ENCODE data around the gene AMDHD1. TPM values are rescaled to one million over a fixed set of nuclear protein-coding genes. Genes with fewer than 3 reads are reported as not detected.

Gene AMDHD1
- total RNA-seq: 0.42 TPM
- long read RNA-seq, partial matches to known transcripts: 0 of 2 reads
- long read RNA-seq, other reads (novel, unspliced or antisense): 0 of 2 reads

DNA sequence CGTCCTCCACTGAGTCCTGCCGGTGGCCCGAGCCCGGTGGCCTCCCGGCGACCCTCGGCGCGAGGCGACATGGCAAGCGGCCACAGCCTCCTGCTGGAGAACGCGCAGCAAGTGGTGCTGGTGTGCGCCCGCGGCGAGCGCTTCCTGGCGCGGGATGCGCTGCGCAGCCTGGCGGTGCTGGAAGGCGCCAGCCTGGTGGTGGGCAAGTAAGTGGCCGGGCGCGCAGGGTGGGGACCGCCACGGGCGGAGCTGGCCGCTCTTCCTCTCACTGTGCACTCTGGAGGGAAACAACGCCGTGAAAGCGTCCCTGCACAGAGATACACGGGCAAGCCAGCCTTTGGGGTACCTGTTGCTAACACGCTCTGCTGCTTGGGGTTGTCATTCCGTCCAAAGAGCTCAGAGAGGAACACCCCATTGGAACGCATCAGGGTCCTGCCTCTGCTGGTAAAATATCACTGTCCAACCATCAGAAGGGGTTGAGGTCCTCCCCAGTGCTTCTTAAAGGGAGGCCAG is at the start of gene AMDHD1:
TSS of gene AMDHD1 (plus strand) at position 2 of the 513 bp plus-strand sequence. CDS start at position 70, 68 bp downstream.
- DNase-seq (ENCODE audit: low spot score): peak; percentile 90

DNA sequence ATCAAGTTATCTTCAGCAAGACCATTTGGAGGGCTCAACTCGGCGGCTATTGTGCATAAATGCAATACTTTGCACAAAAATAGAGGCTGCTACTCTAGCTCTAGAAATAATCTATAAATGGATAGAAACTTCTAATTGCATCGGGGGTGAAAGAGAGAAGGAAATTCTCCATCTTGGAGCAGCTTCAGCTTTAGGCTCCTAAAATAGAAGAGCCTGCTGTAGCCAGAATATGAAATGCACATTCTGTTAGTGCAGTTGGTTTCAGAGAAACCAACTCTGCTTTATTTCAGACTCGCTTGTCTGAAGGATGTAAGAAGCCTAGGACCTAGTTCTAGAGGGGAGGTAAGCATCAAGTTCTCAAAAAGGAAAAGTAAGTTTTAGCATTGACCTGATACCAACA is 46.3 kb upstream of the AMDHD1 start:
- DNase-seq (ENCODE audit: low spot score): no peak

GRCh38 chr12:95898081-95898480 is 45.0 kb upstream of the AMDHD1 start:
- DNase-seq (ENCODE audit: low spot score): no peak

DNA sequence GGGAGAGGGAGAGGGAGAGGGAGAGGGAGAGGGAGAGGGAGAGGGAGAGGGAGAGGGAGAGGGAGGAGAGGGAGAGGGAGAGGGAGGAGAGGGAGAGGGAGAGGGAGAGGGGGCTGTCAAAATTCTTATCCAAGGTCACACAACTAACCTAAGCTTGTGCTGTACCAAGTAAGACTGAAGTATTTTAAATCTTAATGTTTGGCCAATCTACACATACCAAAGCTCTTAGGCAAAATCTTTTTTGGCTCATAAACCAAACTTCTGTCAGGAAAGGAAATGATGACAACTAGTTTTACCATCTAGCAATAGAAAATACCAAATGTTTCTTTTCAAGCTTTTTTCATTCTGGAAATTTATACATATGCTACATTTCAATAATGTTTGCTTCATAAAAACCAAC is 34.6 kb upstream of the AMDHD1 start:
- no peak for DNase-seq (ENCODE audit: low spot score)

DNA sequence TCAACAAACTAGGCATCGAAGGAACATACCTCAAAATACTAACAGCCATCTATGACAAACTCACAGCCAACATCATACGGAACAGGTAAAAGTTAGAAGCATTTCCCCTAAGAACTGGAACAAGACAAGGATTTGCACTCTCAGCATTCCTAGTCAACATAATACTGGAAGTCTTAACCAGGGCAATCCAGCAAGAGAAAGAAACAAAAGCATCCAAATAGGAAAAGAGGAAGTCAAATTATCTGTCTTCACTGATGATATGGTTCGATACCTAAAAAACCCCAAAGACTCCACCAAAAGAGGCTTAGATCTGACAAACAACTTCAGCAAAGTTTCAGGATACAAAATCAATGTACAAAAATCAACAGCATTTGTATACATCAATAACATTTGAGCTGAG is 33.3 kb upstream of the AMDHD1 start:
- no peak for DNase-seq (ENCODE audit: low spot score)

DNA sequence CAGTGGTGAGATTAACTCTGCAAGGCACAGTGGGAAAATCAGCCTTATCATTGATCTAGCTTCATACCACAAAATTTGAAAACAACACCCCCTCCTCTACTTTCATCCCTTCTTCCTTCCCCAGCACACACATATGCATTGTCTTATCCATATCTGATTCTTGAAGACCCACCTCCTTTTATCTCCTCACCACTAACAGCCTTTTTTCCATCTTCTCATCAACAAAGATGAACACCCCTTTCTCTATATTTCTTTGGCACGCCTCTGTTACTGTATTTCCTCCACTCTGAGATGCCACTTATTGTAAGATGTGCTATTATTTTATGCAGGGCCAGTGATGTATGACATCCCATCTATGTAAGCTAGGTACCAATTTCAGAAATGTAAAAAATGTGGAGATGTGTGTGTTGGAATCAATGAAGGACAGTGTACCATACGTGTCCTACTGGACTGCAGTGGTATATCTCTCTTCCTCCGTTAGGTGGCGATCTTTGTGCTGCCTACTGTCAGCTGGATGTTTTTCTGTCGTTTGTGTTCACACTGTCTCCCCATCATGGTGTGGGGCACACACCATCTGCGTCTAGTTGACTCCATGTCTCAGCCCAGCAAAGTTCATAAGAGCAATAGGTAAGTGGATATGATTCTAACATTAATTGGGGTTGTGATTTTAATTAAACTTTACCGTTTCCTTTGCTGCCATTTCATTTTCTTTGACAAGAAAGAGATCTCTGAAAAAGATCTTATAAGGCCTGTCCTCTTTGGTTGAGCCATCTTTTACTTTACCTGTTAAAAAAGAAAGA is 24.7 kb upstream of the AMDHD1 start:
- DNase-seq (ENCODE audit: low spot score): no peak

DNA sequence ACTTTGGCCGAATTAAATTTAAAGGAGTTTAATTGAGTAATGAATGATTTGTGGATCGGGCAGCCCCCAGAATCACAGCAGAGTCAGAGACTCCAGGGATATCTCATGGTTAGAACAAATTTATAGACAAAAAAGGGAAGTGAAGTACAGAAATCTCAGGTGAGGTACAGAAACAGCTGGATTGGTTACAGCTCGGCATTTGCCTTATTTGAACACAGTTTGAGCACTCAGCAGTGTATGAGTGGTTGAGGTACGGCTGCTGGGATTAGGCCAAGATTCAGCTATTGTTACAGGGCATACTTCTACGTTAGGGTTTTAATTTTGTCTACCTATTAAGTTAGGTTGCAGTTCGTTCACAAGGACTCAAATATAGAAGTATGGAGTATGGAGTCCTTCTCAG is 24.0 kb upstream of the AMDHD1 start:
- no peak for DNase-seq (ENCODE audit: low spot score)

GRCh38 chr12:95922231-95922630 is 20.9 kb upstream of the AMDHD1 start:
- no peak for DNase-seq (ENCODE audit: low spot score)

DNA sequence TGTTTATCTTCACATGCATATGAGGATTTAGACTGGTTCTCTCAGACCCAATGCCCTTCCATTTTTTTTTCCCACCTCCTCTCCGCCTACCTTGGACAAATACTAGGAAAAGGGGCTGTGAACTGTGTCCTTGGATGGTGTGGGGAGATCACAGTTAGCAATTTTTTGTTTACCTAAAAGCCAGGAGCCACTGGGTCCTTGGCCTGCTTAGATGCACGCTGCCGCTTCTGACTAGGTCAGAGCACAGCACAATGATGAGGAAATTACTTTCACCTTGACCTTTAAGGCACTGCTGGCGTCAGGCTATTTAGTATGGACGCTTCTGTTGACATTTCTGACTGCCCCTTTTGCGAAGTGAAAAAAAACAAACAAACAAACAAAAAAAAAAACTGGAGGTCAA is 2.6 kb upstream of the AMDHD1 start:
- no peak for DNase-seq (ENCODE audit: low spot score)

- DNase-seq (ENCODE audit: low spot score): no peak
Observed at GRCh38 chr12:95942101-95942523, 1.0 kb upstream of the AMDHD1 start.

DNA sequence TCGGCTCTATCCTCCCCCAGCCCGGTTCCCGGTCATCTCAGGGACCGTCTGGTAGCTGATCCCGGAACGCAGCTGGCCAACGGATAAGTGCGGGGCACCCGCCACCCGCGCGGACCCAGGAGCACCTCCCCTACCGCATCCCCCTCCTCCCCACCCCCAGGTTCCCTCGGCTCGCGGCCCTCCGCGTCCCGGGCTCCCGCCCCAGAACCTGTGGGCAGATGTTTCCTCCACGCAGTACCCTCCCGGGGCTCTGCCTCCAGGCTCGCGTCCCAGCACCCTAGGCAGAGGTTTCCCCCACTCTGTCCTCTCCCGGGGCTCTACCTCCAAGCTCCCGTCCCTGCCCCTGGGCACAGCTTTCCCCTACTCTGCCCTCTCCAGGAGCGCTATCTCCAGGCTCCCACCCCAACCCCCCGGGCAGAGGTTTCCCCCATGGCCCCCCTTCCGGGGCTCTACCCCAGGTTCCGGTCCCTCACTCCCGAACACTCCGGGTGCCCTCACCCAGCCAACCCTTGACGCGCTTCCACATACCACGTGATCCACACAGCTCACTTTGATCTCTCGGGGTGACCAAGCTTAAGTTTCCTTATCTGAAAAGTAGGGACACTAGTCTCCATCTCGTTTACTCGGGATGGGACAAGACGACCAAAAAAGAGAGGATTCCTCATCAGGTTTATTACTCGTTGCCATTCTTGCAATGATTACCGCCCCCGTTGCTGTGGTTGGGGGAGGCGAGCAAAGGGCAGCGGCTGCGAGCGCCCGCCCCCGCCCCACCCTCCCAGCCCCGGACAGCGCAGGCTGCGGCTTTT is 404 bp upstream of the AMDHD1 start, which contains the start of gene CCDC38:
TSS of gene CCDC38 (minus strand) at position 91 of the 806 bp plus-strand sequence. CDS start 6,105 bp downstream, outside the sequence.
- peak; percentile 91 for DNase-seq (ENCODE audit: low spot score)

GRCh38 chr12:95944108-95944704 is 1.1 kb downstream of the AMDHD1 start:
- no peak for DNase-seq (ENCODE audit: low spot score)

- no peak for DNase-seq (ENCODE audit: low spot score)
Observed at GRCh38 chr12:95949477-95950206, 6.5 kb downstream of the AMDHD1 start.

DNA sequence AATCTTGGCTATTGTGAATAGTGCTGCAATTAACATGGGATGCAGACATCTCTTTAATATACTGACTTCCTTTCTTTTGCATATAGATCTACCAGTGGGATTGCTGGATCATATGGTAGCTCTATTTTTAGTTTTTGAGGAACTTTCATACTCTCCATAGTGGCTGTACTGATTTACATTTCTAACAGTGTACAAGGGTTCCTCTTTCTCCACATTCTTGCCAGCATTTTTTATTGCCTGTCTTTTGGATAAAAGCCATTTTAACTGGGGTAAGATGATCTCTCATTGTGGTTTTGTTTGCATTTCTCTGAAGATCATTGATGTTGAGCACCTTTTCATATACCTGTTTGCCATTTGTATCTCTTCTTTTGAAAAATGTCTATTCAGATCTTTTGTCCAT is 8.4 kb downstream of the AMDHD1 start:
- DNase-seq (ENCODE audit: low spot score): no peak

GRCh38 chr12:95953000-95953399 is 9.9 kb downstream of the AMDHD1 start:
- DNase-seq (ENCODE audit: low spot score): no peak

DNA sequence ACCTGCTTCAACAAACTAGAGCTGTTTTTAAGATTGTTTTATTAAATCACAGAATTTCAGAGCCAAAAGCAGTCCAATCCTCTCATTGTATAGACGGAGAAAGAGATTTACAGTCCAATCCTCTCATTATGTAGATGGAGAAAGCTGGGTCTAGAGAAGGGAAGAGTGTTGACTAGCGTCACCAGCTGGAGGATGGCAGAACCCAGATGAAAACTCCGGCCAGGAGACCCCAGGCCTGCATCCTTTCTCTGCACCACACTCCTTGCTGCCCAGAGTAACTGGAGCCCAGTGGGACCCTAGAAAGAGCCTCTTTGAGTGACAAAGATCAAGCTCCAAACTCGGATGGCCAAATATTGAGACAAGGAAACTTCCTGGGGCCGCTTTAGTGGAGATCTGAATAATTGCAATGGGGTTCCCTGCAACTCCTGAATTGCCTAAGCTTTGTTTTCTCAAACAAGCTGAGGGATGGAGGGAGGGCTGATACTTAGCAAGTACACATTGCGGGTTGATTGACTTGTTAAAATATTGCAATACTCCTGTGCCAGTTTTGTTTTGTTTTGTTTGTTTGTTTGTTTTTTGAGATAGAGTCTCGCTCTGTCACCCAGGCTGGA is 12.5 kb downstream of the AMDHD1 start:
- no peak for DNase-seq (ENCODE audit: low spot score)

GRCh38 chr12:95956557-95957145 is 13.5 kb downstream of the AMDHD1 start:
- DNase-seq (ENCODE audit: low spot score): no peak

DNA sequence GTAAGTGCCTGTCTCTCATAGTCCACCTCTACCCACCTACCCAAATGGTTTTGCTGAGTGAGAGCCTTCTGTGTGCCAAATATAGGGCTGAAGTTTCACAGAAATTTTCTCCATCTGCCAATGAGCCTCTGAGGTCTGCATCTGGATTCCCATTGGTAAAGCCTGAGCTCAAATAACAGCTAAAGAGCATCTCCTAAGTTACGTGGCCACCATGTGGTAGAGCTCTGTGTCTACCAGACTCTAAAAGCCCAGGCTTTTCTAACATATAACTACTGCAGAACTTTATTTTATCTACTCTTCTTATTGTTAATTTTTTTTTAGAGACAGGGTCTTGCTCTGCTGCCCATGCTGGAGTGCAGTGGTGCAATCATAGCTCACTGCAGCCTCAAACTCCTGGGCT is 16.0 kb downstream of the AMDHD1 start:
- no peak for DNase-seq (ENCODE audit: low spot score)

DNA sequence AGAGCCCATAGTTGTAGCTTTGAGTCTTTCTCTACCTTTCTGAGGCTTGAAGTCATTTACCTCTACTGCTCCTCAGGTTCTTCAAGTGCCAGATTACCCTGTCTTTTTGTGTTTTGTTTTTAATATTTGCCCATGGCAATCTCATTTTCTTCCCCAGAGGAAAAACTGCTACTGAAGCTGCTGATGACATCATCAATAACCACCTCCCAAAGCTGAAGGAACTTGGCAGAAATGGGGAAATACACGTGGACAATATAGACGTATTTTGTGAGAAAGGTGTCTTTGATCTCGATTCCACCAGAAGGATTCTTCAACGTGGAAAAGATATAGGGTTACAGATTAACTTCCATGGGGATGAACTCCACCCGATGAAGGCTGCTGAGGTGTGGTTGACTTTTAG is 17.1 kb downstream of the AMDHD1 start:
- DNase-seq (ENCODE audit: low spot score): no peak

- no peak for DNase-seq (ENCODE audit: low spot score)
Observed at GRCh38 chr12:95962222-95962621, 19.1 kb downstream of the AMDHD1 start.
